ENCODE data around the gene SSC5D.

GRCh38 chr19:55443824-55444480, 44.3 kb upstream of the SSC5D start:
- TF ChIP-seq CTCF (IDR thresholded peaks at IDR 0.05; ENCODE audit: borderline replicate concordance, extremely low read depth, low read length, poor library complexity, severe bottlenecking) (no peak), EZH2 (IDR thresholded peaks at IDR 0.05; ENCODE audit: borderline replicate concordance, low read depth, low read length, severe bottlenecking) (no peak)

Measured in DND-41 (cell line).